Kidney glomerular epithelial cell (primary cell): ENCODE results near the gene LARP4B.
"Not testable (repeated sequence)": the region's sequence is repeated elsewhere in the genome, so short reads cannot be mapped to it uniquely, and the experiment has no call there.

Source experiments
- DNase-seq: peaks from one replicate; lab custom pipeline; 2025; lab: John Stamatoyannopoulos, UW

The LARP4B gene

DNA sequence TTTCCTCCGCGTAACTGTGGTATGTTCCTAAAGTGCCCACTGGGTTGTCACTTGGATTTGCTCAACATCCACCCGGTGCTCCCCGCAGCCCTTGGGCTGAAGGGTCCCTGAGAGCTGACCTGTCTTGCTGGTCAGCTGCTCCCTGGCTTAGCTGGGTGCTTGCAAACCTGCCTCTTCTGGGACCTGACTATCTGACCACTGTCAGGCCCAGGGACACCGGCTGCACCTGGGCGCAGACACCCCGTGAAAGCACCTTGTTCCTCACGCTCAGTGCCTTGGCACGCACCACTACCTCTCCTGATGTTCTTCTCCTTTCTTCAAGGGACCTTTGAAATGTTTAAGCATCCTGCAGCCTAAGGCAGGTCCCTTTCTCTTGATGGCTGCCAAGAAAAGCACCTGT lies 26.6 kb upstream of the LARP4B start:
- no peak for DNase-seq

DNA sequence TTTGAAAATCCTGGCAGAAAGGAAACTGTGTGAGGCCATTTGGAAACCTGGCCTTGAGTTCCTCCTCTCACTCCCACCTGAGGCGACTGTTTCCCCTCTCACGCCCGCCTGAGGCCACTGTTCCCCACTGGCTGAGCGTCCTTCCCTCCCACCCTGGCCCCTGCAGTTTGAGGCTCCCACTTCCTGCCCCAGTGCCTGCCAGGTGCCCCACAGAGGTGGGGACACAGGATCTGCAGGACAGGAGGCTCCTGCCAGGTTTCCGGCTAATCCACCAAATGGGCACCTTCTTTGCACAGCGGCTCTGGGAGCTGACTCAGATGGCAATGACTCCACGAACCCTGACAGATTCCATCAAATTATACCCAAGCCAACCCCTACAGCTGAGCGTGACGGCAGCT lies 24.3 kb upstream of the LARP4B start:
- DNase-seq: no peak

DNA sequence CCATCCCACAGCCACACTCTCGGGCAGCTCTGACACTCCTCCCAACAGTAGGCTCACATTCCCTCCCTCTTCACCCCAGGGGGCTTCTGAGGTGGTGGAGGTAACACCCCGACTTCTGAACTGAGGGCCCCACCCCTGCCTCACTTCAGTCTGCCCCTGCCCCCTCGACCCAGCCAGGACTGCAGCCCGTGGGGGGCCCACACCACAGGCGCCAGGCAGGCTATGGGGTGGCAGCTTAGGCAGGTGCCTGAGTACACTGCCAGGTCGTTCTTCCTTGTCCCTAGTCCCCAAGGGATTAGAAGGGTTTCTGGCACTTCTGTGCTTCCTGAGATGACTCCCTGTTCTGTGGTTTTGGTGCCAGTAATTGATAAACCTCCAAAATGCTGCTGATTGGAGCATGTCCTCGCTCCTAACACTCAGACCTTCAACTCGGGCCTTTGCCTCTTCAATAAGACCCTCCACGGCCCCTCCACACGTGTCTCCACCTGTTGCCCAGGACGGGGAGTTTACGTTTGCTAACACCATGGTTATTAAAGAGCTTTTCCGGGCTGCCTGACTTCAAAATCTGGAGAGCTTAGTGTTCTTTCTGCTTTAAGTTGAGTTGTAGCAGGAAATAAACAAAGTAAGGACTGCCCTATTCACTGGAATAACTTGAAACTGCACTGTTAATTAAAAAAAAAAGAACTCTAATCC lies 23.8 kb upstream of the LARP4B start:
- DNase-seq: no peak

DNA sequence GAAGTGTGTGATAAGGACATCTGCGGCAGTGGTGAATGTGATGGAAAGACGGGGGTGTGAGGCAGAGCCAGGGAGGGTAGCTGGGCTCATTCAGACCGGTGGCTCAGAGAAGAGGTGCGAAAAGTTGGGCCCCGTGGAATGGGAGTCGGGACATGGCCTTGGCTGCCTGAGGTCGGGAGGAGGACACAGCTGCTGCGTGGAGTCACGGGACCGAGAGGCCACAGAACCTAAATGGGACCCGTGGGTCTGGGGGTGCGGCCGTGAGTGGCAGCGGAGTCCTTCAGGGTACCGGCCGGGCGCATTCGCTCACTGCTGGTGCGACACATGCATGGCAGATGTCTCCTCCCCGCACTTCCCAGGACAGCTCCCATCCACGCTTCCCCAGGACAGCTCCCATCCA lies 22.9 kb upstream of the LARP4B start:
- no peak for DNase-seq

DNA sequence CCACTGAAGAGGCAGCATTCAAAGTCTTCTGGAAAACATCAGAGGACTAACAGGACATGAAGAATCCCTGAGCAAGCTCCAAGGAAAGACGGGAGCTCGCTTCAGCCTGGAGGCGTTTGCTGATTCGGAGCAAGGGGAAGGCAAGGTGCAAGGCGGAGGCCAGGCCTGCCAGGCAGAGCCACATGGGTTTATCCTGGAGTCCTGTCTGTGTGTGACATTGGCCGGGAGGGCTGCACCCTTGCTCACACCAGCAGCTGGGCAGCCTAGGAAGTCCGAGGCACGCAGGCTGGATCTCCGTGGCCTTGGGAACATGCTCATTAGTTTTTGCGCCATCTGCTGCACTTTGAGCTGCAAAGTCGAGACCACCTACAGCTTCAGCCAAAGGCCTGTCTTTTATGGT lies 22.3 kb upstream of the LARP4B start:
- no peak for DNase-seq

DNA sequence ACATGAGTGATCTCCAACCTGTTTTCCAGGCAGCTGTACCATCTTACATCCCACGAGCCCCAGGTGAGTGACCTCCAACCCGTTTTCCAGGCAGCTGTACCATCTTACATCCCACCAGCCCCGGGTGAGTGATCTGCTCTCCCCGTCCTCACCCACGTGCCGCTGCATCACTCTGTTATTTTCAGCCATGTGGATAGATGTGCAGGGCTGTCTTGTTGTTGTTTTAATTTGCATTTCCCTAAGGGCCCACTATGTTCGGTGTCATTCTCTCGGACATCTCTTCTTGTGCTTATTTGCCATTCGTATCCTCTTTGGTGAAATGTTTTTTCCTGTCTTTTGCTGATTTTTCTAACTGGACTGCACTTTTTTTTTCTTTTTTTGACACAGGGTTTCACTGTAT lies 17.9 kb upstream of the LARP4B start:
- DNase-seq: no peak

DNA sequence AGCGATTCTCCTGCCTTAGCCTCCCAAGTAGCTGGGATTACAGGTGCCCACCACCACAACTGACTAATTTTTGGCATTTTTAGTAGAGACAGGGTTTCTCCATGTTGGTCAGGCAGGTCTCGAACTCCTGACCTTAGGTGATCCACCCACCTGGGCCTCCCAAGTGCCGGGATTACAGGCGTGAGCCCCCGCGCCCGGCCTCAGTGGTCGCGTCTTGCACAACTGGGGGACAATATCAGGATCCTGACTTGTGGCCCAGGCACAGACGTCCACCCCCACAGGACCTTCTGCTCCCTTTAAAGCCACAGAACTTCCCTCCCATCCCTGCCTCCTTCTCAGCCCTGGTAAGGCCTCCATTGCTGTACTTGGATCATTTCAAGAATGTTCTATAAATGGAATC lies 16.8 kb upstream of the LARP4B start:
- no peak for DNase-seq

DNA sequence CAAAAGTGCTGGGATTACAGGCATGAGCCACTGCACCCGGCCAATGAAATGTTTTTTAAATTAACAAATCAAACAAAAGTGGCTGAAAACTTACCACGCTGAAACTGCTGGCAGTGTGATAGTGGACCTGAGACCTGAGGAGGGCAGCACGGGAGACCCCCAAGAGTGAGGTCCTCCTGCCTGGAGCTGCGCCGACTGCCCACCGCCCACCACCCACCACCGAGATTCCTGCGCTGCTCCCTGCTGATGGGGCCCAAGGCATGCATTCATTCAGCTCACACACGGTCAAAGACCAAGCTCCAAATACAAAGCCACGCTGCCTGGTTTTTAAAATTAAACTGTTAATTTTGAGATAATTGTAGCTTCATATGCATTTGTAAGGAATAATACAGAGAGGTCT lies 16.4 kb upstream of the LARP4B start:
- DNase-seq: no peak

DNA sequence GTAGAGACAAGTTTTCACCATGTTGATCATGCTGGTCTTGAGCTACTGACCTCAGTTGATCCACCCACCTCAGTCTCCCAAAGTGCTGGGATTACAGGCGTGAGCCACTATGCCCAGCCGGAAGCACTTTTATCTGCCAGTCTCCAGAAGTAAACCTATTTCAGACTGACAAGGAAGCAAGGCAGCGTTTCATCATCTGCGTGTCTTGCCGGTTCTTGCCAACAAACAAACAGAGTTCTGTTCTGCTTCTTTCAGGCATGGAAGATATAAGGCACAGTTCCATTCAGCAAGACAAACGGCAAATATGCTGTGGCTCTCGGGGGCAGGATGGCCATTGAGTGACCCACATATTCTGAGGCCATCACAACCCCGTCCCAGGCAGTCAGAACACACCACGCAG lies 15.5 kb upstream of the LARP4B start:
- DNase-seq: no peak

DNA sequence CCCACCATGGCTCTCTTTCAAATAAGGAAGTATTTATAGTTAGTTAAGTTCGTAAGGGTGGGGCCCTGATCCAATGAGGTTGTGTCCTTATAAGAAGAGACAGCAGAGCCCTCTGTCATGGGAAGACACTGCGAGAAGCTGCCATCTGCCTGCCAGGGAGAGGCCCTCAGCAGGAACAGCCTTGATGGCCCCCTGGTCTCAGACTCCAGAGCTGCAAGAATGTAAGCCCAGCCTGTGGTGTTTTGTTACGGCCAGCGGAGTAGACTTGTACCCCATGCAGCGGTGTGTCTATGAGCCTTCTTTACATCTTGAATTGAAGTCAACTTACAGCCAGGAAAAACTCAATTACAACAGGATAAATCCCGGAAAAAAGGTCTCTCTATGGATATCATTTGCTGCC lies 14.3 kb upstream of the LARP4B start:
- no peak for DNase-seq

DNA sequence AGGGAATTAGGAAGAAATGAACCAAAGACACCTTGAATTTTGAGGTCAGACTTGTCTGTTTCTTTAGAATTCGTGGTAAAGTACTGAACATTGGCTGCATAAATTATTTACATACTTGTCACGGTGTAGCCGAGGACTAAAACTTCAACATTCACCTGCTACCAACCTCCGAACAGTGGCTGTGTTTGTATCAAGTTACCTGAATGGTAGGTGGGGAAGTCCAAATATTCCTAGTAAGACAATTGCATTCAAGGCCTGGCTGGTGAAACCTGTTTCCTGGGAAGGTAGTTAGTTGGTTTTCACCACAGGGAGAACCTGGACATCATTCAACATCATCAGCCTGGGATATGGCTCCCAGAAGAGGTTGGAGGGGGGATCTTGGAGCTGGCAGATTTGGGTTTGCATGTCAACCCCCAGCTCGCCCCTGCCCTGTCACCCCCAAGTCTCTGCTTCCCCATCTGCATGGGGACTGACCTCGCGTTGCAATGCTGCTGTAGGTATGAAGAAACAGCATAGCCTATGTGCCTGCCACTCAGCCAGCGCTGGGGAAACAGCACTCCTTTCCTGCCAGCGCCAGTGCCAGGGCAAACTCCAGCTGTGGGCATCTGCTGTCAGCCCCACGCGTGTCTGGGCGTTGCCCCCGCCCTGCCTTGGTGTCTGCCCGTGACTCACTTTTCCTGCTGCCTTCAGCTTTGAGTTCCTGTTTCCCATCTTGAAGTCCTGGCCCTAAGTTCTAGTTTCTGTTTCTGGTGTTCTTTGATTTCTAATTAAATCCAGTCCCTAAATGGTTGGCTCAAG lies 12.7 kb upstream of the LARP4B start:
- DNase-seq: no peak

DNA sequence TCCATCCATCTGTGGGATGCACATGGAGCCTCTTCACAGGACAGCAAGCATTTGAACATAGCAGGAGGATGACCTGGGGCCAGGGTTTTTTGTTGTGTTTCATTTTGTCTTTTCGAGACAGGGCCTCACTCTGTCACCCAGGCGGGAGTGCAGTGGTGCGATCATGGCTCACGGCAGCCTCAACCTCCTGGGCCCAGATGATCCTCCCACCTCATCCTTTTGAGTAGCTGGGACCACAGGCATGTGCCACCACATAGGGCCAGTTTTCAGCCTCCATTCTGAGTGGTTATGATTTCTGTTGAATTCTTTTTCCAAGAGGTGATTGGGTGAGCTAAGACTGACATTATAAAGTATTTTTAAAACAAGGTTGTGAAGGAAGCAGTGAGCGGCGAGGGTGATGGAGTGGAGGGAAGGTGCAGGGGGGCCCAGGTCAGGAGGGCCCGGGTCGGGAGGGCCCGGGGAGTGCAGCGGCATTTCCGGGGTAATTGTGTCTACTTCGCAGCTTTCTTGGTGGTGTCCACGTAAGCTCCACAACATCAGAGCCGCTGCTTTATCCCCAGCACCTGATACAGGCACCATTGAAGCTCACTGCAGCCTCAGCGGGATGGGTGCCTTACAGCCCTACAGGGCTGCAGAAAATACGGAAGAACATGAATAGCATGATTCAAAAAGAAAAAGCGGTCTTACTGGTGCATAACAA lies 12.0 kb upstream of the LARP4B start:
- no peak for DNase-seq

DNA sequence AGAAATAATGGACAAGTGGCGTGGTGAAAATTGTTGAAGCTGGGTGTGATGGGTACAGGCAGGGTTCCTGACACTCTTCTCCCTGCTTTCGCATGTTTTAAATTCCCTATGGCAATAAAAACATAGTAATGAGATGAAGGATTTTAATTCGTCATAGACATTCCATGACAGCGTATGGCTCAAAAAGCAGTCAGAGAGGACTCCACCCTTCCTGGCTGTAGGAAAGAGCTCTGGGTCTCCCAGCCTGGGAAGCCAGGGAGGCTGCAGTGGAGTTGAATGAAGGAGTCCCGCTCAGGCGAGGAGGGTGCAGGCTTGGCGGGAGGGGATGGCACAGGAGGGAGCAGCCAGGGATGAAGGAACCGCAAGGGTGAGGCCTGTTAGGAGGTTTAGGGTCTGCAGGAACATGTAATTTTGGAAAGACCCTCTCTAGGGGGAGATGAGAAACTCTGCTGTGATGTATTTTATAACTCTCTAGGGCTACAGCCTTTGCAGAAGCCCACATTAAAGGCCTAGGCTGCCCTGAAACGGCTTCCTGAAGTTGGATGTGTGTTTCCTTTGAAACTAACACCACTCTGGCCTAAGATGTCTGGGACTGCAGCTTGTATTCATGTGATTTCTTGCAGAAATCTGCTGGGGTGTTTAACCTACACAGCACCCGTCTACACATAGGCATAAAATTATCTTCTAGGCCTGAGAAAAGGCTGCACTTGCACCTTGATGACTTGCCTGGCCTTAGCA lies 7.6 kb upstream of the LARP4B start:
- no peak for DNase-seq

DNA sequence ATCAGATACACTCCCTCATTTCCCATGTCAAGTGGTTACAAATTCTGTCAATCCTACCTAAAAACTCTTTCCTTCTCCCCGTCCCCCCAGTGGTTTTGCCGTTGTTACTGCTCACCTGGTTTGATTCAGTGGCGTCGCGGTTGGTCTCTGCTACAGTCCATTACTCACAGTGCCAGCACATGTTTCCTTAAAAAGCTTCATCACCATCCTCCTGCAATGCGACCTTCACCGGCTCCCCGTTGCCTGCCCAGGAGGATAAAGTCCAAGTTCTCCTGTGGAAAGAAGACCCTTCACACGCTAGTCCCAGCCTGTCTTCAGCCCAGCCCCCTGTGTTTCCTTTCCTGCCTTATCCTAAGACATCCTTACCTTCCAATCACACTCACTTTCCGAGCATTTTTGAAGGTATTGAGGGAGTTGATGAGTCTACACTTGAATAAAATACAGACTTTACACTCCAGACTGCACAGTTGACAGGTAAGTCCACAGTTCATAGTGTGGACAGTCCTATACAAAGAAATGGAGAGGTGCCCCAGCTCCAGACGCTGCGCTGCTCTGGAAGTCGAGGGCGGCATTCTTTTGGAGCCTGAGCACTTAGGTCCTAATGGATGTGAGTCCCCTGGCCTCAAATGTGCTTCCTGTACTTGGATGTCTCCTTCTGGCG lies 3.4 kb upstream of the LARP4B start:
- peak; percentile 1 for DNase-seq

DNA sequence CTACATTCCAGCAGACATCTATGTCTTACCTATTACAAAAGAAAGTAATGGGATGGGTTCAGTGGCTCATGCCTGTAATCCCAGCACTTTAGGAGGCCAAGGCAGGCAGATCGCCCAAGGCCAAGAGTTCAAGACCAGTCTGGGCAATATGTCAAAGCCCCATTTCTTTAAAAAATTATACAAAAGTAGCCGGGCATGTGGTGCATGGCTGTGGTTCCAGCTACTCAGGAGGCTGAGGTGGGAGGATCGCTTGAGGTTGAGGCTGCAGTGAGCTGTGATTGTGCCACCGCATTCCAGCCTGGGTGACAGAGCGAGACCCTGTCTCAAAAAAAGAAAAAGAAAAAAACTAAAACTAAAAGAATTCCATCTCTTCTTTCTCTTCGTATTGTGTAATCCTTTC lies 2.7 kb upstream of the LARP4B start:
- not testable (repeated sequence) for DNase-seq

DNA sequence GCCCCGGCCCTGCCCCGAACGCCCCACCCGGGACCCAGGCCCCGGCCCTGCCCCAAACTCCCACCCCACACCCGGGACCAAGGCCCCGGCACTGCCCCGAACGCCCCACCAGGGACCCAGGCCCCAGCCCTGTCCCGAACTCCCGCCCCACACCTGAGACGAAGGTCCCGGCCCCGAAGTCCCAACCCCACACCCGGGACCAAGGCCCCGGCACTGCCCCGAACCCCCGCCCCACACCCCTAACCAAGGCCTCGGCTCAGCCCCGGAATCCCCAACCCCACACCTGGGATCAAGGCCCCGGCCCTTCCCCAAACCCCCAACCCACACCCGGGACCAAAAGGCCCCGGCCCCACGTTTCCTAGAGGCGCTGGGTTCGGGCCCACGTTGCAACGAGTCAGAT lies 1.1 kb upstream of the LARP4B start:
- no peak for DNase-seq

DNA sequence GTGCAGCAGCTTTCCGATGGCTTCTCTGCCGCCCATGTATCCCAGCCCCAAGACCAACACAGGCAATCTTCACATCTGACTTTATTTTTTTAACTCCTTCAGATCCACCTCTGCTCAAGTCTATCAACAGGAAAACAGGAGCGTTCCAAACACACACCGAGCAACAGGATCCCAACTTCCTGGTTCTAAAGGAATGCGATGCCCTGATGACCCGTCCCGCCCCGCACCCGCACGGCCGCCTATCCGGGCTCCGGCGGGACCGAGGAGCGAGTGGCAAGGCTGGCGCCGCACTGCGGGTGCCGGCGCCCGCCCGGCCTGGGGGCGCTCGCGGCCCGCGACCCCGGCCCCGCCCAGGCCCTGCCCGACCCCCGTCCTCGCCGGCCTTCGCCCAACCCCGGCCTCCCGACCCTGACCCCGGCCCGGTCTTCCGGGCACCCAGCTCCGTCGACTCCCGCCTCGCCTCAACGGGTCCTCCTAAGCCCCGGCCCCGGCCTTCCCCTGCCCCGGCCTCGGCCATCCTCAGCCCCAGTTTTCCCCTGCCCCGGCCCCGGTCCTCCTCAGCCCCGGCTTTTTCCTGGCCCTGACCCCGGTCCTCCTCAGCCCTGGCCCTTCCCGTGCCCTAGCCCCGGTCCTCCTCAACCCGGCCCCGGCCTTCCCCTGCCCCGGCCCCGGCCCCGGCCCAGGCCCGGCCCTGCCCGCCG lies 730 bp downstream of the LARP4B start:
- peak; percentile 66 for DNase-seq

DNA sequence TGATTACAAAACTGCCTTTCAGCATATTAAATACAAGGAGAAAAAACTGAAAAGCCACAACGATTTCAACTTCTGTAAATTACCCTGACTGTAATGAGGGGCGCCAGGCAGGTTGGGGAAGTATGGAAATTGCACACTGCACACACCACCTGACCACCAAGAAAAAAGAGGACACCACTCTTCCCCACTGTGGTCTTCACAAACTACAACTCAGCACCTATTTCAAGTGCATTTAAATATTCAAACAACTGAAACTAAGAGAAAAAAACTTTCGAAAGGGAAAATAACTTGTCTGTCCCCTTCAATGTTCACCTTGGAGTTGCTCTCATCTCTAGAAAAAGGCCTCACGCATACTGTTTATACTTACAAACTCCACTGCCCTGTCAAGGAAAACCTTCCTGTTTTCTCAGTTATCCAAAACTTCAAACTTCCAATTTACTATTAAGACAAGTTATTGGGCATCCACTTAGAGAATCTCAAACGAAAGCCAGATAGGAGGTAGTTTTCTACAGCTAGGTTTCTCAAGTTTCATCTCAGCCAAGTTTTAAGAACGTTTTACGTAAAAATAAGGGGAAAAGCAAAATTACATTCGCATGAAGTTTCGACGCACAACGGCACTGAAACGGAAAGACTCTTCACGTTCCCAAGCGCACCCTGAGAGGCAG lies 1.4 kb downstream of the LARP4B start:
- no peak for DNase-seq

DNA sequence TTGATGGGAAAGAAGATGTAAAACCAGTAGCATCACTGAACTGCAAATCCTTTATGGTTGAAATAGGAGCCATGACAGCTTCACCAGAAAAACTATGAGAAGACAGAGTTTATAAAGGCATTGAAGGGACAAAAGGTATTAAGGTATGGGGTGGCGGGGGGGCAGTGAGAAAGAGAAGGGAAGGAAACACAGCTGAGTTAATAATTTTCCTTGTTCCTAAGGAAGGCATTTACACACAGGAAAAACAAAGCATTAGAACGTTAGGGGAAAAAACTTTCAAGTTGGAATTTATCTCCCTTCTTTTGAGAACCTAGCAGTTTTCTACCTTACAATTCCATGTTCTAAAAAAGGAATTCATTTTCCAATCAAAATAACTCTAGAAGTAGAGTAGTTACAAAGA lies 4.4 kb downstream of the LARP4B start:
- DNase-seq: peak; percentile 26

DNA sequence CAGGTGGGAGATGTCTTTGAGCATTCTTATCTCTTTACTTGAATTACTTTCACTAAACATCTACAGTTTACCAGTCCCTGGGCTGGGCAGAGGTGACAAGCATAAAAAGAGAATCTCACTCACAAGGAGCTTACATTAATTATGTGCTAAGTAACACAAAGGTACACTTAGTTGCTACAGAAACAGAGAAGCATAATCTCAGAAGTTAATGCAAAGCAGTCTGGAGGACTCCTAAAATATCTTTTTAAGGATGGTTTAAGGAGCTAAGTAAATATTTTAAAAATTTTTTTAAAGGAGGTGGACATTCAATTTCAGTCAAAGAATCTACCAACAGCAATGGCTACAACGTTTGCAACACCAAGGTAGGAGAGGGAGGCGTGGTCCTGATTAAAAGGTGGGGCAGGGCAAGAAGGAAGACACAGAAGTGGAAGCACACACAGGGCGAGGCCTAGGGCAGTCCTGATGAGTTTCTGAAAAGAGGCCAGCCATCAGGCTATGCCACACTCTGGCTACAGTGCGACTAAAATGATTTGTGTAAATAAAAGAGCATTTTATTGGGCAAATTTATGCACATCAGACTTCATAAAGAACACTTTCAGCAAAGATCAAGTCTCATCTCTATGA lies 5.3 kb downstream of the LARP4B start:
- DNase-seq: no peak
